ENCODE data around the gene TMEM125.

Gene TMEM125

GRCh38 chr1:43294761-43295160, 25.0 kb downstream of the TMEM125 start:
- no peak for DNase-seq

DNA sequence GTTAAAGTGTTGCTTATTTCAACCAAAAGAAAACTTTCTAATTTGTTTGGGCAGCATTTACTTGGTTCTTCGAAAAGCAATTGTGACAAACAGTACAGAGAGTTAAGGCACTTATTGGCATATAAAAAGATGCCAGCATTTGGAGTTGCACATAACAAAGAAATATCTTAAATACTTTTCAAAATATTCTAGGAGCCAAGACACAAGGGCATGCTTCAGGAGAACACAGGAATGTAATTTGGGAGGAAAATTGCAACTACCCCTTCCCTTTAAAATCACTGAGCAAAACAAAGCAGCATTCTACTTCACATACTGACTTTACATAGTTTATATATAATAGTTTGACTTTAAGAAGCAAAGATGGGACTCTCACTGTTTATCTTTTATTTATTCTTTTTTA, 26.4 kb downstream of the TMEM125 start:
- no peak for DNase-seq

DNA sequence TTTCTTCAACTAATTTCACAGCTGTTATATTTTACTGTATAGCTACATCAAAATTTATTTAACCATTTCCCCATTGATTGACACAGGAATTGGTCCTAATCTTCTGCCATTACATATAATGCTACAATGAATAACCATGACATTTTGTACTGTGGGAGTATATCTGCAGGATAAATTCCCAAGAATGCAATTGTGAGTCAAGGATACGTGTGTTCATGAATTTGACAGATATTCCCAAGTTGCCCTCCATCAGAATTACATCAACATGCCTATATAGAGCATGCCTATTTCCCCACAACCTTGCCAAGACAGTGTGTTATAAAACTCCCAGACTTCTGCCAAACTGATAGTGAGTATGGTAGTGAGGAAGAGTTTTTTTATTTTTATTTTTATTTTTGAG, 28.3 kb downstream of the TMEM125 start:
- no peak for DNase-seq

DNA sequence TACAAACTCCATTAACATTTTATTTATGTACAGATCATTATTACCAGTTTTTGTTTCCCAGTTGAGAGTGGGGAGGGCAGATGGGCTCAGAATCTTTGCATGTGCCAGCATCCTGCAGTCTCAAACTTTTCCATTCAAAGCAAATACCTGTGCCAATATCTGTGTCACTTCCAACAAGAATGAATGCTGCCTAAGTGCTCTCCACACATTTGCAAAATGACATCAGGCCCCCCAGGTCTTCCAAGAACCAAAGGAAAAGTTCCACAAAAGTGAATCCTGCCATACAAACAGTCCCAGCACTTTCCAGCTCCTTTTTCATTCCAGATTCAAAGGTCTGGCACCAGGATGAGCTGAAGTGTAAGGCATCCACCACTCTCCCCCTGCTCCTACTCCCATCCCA, 29.3 kb downstream of the TMEM125 start:
- DNase-seq = no peak

- DNase-seq = no peak
These were observed 30.8 kb downstream of the TMEM125 start, which contains the start of gene TIE1 for GRCh38 chr1:43300378-43301094. Gene TIE1, plus strand, starts transcription at chr1:43300982. Its CDS starts 90 bp downstream, at chr1:43301072.

- DNase-seq = no peak
These were observed 32.4 kb downstream of the TMEM125 start for GRCh38 chr1:43302201-43302600.

- no peak for DNase-seq
These were observed 33.1 kb downstream of the TMEM125 start for GRCh38 chr1:43302721-43303470.

DNA sequence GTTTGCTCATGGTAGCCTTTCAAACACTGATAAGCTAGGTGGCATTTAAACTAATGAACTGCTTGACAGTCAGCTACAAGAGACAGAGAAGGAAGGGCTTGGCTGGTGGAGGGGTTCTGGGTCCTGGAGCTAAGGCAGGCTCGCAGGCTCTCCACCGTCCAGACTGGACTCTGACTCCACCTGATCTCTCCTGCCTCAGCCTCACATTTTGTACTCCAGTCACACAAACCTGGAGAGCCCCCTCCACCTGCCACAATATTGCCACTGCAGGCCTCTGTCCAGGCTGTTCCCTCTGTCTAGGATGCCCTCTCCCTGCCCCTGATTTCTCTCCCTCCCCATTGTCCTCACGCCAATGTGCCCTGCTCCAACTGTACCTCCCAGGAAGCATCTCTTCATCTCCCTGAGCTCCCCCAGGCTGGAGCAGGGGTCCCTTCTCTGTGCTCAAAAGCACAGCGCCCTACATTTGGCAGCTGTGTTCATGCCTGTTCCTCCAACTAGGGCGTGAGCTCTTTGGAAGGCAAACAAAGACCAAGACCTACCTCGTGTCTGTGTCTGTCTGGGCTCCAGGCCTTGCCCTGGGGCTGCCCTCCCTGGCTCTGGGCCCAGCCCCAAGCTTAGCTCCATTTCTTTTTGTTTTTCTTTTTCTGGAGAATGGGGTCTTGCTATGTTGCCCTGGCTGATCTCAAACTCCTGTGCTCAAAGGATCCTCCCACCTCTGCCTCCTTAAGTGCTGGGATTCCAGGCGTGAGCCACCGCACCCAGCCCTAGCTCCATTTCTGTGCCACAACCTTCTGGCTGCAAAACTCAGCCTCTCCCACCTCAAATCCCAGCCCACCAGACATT, 33.9 kb downstream of the TMEM125 start:
- no peak for DNase-seq

- no peak for DNase-seq
These were observed 34.5 kb downstream of the TMEM125 start for GRCh38 chr1:43304314-43304681.

DNA sequence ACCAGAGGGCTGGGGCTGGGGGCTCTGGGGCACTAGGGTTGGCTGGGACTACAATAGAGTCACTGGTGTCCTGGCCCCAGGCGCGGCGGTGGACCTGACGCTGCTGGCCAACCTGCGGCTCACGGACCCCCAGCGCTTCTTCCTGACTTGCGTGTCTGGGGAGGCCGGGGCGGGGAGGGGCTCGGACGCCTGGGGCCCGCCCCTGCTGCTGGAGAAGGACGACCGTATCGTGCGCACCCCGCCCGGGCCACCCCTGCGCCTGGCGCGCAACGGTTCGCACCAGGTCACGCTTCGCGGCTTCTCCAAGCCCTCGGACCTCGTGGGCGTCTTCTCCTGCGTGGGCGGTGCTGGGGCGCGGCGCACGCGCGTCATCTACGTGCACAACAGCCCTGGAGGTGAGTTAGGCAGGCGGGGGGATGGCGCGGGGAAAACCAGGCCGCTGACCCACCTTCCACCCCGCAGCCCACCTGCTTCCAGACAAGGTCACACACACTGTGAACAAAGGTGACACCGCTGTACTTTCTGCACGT, 35.1 kb downstream of the TMEM125 start:
- DNase-seq = no peak

DNA sequence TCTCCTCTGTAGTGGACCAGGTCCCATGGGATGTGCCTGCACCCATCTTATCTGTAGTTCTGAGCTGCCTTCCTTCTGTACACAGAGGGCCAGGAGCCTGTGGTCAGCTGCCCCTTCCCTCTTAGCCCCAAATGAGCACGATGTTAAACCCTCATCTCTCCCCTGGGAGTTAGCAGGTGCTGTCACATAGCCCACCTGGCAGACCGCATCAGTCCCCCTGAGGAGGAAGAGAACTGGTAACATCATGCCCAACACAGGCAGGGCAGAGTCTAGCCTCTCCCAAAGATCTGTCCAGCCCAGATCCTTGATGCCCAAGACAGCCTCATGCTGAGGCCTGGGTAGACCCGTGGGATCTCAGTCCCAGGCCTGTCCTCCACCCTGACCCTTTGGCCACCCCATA, 35.7 kb downstream of the TMEM125 start:
- no peak for DNase-seq

- no peak for DNase-seq
These were observed 36.3 kb downstream of the TMEM125 start for GRCh38 chr1:43305926-43306687.

DNA sequence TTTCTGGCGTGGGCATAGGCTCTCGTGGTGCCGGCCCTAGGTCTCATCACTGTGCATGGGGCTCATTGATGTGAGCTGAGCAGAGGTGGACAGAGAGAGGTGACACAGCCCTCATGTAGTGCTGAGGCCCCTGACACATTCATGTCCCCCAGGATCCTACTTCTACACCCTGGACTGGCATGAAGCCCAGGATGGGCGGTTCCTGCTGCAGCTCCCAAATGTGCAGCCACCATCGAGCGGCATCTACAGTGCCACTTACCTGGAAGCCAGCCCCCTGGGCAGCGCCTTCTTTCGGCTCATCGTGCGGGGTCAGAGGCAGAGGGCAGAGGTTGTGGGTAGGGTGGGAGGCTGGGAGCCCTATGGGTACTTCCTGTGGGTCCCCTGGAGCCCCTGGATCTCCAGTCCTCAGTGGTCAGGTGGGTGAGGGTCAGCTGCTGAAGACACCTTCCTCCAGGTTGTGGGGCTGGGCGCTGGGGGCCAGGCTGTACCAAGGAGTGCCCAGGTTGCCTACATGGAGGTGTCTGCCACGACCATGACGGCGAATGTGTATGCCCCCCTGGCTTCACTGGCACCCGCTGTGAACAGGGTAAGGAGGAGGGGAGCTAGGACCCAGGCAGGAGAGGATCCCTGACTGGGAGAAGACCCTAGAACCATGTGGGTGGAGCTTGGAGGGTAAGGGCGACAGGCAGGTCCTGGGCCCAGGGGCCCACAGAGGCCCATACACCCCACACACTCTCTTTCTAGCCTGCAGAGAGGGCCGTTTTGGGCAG, 37.1 kb downstream of the TMEM125 start:
- DNase-seq = no peak

DNA sequence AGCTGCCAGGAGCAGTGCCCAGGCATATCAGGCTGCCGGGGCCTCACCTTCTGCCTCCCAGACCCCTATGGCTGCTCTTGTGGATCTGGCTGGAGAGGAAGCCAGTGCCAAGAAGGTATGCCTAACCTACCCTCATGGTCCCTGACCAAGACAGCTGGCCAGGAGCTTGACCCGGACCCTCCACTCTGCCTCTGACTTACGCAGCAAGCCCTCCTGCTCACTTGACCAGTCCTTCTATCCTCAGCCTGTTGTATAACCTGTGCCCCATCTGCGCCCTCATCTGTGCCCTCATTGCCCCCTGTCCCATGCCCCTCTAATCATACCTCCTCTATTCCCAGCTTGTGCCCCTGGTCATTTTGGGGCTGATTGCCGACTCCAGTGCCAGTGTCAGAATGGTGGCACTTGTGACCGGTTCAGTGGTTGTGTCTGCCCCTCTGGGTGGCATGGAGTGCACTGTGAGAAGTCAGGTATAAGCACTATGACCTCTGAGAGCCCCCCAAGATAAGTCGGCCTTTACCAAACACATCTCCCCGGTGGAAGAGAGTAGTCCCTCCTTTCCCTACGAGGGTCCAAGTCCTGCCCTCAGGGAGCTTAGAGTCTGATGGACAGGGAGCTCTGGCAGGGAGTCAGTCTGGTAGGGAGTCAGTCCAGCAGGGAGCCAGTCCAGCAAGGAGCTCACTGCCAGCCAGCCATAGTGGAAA, 37.8 kb downstream of the TMEM125 start:
- no peak for DNase-seq

DNA sequence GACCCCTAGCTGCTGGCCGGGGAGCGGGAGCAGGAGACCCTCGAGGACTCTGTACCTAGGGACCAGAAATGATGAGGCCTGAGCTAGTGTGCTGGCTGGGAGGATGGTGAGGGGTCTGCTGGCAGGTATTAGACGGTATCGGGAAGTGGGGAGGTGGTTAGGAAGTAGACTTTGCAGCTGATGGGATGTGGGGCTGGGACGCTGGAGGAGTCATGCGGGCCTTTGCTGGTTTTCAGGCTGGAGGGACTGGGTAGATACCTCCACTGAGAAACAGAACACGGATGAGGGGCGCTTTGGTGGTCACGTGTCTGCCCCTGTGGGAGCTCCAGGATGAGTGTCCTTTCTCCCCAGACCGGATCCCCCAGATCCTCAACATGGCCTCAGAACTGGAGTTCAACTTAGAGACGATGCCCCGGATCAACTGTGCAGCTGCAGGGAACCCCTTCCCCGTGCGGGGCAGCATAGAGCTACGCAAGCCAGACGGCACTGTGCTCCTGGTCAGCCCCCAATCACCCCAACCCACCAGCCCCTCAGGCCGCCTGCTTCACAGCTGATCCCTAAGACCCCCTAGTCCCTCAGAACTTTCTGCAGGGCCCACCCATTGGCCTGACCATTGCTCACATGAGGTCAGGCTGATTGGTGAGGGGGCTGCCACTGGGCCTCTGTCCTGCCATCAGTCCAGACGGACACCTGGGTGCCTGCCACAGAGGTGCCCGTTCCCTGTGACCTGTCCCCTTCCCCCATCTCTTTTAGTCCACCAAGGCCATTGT, 39.0 kb downstream of the TMEM125 start:
- DNase-seq = no peak

GRCh38 chr1:43309405-43310025, 39.7 kb downstream of the TMEM125 start:
- DNase-seq = no peak

DNA sequence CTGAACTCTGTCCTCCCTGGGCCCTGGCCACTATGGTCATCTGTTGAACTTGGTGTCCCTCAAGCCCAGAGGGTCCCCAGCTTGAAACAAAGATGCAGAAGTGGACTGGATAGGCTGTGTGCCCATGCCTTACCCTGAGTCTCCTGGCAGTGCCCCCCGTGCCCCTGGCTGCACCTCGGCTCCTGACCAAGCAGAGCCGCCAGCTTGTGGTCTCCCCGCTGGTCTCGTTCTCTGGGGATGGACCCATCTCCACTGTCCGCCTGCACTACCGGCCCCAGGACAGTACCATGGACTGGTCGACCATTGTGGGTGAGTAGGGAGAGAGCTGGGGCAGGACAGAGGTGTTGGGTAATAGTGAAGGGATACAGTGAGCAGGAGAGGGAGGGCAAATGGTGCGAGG, 41.7 kb downstream of the TMEM125 start:
- no peak for DNase-seq

- DNase-seq = no peak
These were observed 42.4 kb downstream of the TMEM125 start for GRCh38 chr1:43312212-43312623.

- no peak for DNase-seq
These were observed 43.1 kb downstream of the TMEM125 start for GRCh38 chr1:43312663-43313515.

Measured in stimulated activated CD4-positive, alpha-beta T cell treated with anti-CD3 and anti-CD28 coated beads, Interleukin-4, amount 100 ng/mL, for 4 hours (primary cell).